Endothelial cell of umbilical vein (primary cell): ENCODE results near the gene LMTK2.

Experiments
- CTCF ChIP-seq, 2 donors: IDR thresholded peaks; 1 replicate in 1 of 2; 2 replicates in 1 of 2; pipeline ENCODE4 v1.5.1; 2011; ENCODE audit warnings: low read length in 2 of 2, mild to moderate bottlenecking in 2 of 2, moderate library complexity in 2 of 2, control low read depth in 1 of 2, inconsistent platforms in 1 of 2, low read depth in 1 of 2; ENCODE audit not compliant: insufficient read depth in 1 of 2; ENCODE audit errors: extremely low read depth in 1 of 2
- EZH2 ChIP-seq: IDR thresholded peaks from 2 replicates; pipeline ENCODE4 v1.6.1; 2012; ENCODE audit warnings: borderline replicate concordance, low read depth, mild to moderate bottlenecking, moderate library complexity, low read length, inconsistent platforms; ENCODE audit not compliant: severe bottlenecking
- POLR2A ChIP-seq: IDR thresholded peaks from 2 replicates; pipeline ENCODE4 v1.6.1; 2012; ENCODE audit warnings: low read depth, mild to moderate bottlenecking, control low read depth, low read length
- POLR2AphosphoS5 ChIP-seq: IDR thresholded peaks from 2 replicates; pipeline ENCODE4 v1.6.1; 2012; ENCODE audit warnings: low read depth, mild to moderate bottlenecking, control low read depth, low read length, moderate library complexity; ENCODE audit not compliant: insufficient read depth
- TF ChIP-seq, protein P1 (sequence below): IDR thresholded peaks from 2 replicates; pipeline ENCODE4 v1.6.1; 2011; ENCODE audit not compliant: insufficient read depth, insufficient read length

DNA sequence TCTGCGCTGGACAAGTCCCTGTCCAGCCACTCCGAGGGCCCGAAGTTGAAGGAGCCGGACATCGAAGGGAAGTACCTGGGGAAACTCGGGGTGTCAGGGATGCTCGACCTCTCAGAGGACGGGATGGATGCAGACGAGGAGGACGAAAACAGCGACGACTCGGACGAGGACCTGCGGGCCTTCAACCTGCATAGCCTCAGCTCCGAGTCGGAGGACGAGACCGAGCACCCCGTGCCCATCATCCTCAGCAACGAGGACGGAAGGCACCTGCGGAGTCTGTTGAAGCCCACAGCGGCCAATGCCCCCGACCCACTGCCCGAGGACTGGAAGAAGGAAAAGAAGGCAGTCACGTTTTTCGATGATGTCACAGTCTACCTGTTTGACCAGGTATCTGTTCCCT is 87.5 kb downstream of the LMTK2 start:
- TF ChIP-seq CTCF (IDR thresholded peaks at IDR 0.05; ENCODE audit: extremely low read depth in 1 of 2, insufficient read depth in 1 of 2, low read depth in 1 of 2, low read length in 2 of 2) (no peak), EZH2 (no peak), POLR2AphosphoS5 (no peak), POLR2A (no peak)
- TF ChIP-seq, protein P1, sequence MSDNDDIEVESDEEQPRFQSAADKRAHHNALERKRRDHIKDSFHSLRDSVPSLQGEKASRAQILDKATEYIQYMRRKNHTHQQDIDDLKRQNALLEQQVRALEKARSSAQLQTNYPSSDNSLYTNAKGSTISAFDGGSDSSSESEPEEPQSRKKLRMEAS: no peak
